ENCODE measurements around the gene NEGR1.

GRCh38 chr1:72115290-72115689, 167.0 kb downstream of the NEGR1 start:
- TF ChIP-seq EZH2phosphoT487 (IDR thresholded peaks at IDR 0.05; ENCODE audit: borderline replicate concordance) (no peak), EGR1 (IDR thresholded peaks at IDR 0.05; ENCODE audit: low read depth) (no peak), ELF1 (IDR thresholded peaks at IDR 0.05; ENCODE audit: borderline replicate concordance, low read depth) (no peak), EZH2 (IDR thresholded peaks at IDR 0.05) (no peak)
- TF ChIP-seq, protein P1, sequence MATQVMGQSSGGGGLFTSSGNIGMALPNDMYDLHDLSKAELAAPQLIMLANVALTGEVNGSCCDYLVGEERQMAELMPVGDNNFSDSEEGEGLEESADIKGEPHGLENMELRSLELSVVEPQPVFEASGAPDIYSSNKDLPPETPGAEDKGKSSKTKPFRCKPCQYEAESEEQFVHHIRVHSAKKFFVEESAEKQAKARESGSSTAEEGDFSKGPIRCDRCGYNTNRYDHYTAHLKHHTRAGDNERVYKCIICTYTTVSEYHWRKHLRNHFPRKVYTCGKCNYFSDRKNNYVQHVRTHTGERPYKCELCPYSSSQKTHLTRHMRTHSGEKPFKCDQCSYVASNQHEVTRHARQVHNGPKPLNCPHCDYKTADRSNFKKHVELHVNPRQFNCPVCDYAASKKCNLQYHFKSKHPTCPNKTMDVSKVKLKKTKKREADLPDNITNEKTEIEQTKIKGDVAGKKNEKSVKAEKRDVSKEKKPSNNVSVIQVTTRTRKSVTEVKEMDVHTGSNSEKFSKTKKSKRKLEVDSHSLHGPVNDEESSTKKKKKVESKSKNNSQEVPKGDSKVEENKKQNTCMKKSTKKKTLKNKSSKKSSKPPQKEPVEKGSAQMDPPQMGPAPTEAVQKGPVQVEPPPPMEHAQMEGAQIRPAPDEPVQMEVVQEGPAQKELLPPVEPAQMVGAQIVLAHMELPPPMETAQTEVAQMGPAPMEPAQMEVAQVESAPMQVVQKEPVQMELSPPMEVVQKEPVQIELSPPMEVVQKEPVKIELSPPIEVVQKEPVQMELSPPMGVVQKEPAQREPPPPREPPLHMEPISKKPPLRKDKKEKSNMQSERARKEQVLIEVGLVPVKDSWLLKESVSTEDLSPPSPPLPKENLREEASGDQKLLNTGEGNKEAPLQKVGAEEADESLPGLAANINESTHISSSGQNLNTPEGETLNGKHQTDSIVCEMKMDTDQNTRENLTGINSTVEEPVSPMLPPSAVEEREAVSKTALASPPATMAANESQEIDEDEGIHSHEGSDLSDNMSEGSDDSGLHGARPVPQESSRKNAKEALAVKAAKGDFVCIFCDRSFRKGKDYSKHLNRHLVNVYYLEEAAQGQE (IDR thresholded peaks at IDR 0.05; ENCODE audit: low read depth) = no peak
- TF ChIP-seq, protein P2, sequence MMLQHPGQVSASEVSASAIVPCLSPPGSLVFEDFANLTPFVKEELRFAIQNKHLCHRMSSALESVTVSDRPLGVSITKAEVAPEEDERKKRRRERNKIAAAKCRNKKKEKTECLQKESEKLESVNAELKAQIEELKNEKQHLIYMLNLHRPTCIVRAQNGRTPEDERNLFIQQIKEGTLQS (IDR thresholded peaks at IDR 0.05) = no peak
